A549 (cell line): ENCODE data around the gene TFAP2E. TPM values are rescaled to one million over a fixed set of nuclear protein-coding genes. Genes with fewer than 3 reads are reported as not detected.

ENCODE experiments used
- ATAC-seq, 2 experiments: fragments of 200-7000 bp in 1 of 2; fragments of >200 bp in 1 of 2; cut with Nextera tagmentation in 1 of 2; cut with Tn5 transposase in 1 of 2; 3 replicates each; pipeline versions ENCODE4 v1.8.0 to v1.9.1; 2018 to 2020; ENCODE audit warnings: mild to moderate bottlenecking in 1 of 2, moderate library complexity in 1 of 2
- CTCF ChIA-PET: fragments of 300-600 bp; sonication (Branson Sonifier 250); formaldehyde crosslinking; extraction: SDS; loops from one replicate; lab custom pipeline; 2021; ENCODE audit warnings: antibody characterized with exemption, inconsistent platforms; lab: Yijun Ruan, JAX
- POLR2A ChIA-PET: fragments of 350-600 bp; formaldehyde crosslinking; extraction: SDS; loops from one replicate; lab custom pipeline; 2021; ENCODE audit warnings: antibody characterized with exemption, inconsistent platforms; lab: Yijun Ruan, JAX
- DNase-seq, 2 experiments: peaks; one replicate each; pipeline versions ENCODE4 v3.0.0 to v3.0.0-alpha.2; 2011 to 2016; ENCODE audit warnings: low read depth in 1 of 2, low spot score in 1 of 2
- FAIRE-seq: peaks from 2 replicates; lab custom pipeline; 2011; peaks lifted over from hg19 to GRCh38; lab: Jason Lieb, UNC
- H3K27ac ChIP-seq, 2 experiments: fragments of >200 bp; sonication (Bioruptor Twin); formaldehyde crosslinking; 3 replicates each; pipeline ENCODE4 v1.5.1; 2016 to 2017
- H3K4me1 ChIP-seq: fragments of >200 bp; sonication (Bioruptor Twin); formaldehyde crosslinking; 3 replicates; pipeline ENCODE4 v1.6.1; 2016
- H3K4me2 ChIP-seq: fragments of >200 bp; sonication (Bioruptor Twin); formaldehyde crosslinking; 3 replicates; pipeline ENCODE4 v1.6.1; 2016
- H3K4me3 ChIP-seq: fragments of >200 bp; sonication (Bioruptor Twin); formaldehyde crosslinking; 3 replicates; pipeline ENCODE4 v1.5.1; 2016
- H3K9me3 ChIP-seq: fragments of >200 bp; sonication (Bioruptor Twin); formaldehyde crosslinking; 3 replicates; pipeline ENCODE4 v1.6.1; 2016
- BCL3 ChIP-seq: fragments of >200 bp; sonication (Bioruptor Twin); formaldehyde crosslinking; IDR thresholded peaks from 3 replicates; pipeline ENCODE4 v1.6.1; 2016
- BHLHE40 ChIP-seq: IDR thresholded peaks from 2 replicates; pipeline ENCODE4 v1.6.1; 2012; ENCODE audit warnings: low read depth, low read length, inconsistent platforms
- CBX2 ChIP-seq: fragments of 200-600 bp; sonication (generic); IDR thresholded peaks from 2 replicates; pipeline ENCODE4 v1.6.1; 2016; ENCODE audit warnings: low read depth, mild to moderate bottlenecking, borderline replicate concordance
- CHD2 ChIP-seq: fragments of 150-350 bp; IDR thresholded peaks from 2 replicates; pipeline ENCODE4 v1.6.1; 2014; ENCODE audit warnings: low read length; ENCODE audit not compliant: partially characterized antibody
- CTCF ChIP-seq: fragments of >200 bp; sonication (Bioruptor Twin); formaldehyde crosslinking; IDR thresholded peaks from 3 replicates; pipeline ENCODE4 v1.5.1; 2016
- EHMT2 ChIP-seq: fragments of 200-600 bp; sonication (generic); IDR thresholded peaks from 2 replicates; pipeline ENCODE4 v1.6.1; 2016; ENCODE audit warnings: antibody characterized with exemption, low read depth, mild to moderate bottlenecking, moderate library complexity
- FOSB ChIP-seq: fragments of 250-450 bp; sonication (Bioruptor Pico); IDR thresholded peaks from 2 replicates; pipeline ENCODE4 v1.5.0; 2020; ENCODE audit warnings: mild to moderate bottlenecking, moderate library complexity
- FOSL2 ChIP-seq, 2 experiments: fragments of 450-650 bp in 1 of 2; fragments of >200 bp in 1 of 2; sonication (Bioruptor Twin) in 1 of 2; formaldehyde crosslinking; IDR thresholded peaks; 2 replicates each; pipeline versions ENCODE4 v1.5.0 to v1.6.1; 2016 to 2020; ENCODE audit warnings: mild to moderate bottlenecking in 1 of 2, moderate library complexity in 1 of 2
- GATA3 ChIP-seq: IDR thresholded peaks from 2 replicates; pipeline ENCODE4 v1.6.1; 2012; ENCODE audit warnings: borderline replicate concordance
- HOXB5 ChIP-seq: fragments of 250-450 bp; sonication (Bioruptor Pico); IDR thresholded peaks from 2 replicates; pipeline ENCODE4 v1.5.0; 2020; ENCODE audit warnings: mild to moderate bottlenecking, moderate library complexity
- JUN ChIP-seq, 2 experiments: fragments of >200 bp; sonication (Bioruptor Twin); formaldehyde crosslinking; IDR thresholded peaks; 2 replicates in 1 of 2; 3 replicates in 1 of 2; pipeline ENCODE4 v1.6.1; 2016 to 2017
- JUNB ChIP-seq: fragments of >200 bp; sonication (Bioruptor Twin); formaldehyde crosslinking; IDR thresholded peaks from 2 replicates; pipeline ENCODE4 v1.6.1; 2016
- KDM1A ChIP-seq: fragments of 200-600 bp; sonication (generic); IDR thresholded peaks from 2 replicates; pipeline ENCODE4 v1.6.1; 2016; ENCODE audit warnings: low read depth, mild to moderate bottlenecking
- MAZ ChIP-seq: fragments of 150-350 bp; IDR thresholded peaks from 2 replicates; pipeline ENCODE4 v1.6.1; 2014; ENCODE audit warnings: antibody characterized with exemption, low read depth, low read length, borderline replicate concordance
- MYC ChIP-seq: IDR thresholded peaks from 2 replicates; pipeline ENCODE4 v1.6.1; 2012; ENCODE audit warnings: mild to moderate bottlenecking, inconsistent platforms, low read length, improper control_type of control experiment, borderline replicate concordance
- NR3C1 ChIP-seq: fragments of >200 bp; sonication (Bioruptor Twin); formaldehyde crosslinking; IDR thresholded peaks from 3 replicates; pipeline ENCODE4 v1.6.1; 2017
- PBX3 ChIP-seq: IDR thresholded peaks from 2 replicates; pipeline ENCODE4 v1.6.1; 2012
- PHF8 ChIP-seq: fragments of 200-600 bp; sonication (generic); IDR thresholded peaks from 2 replicates; pipeline ENCODE4 v1.6.1; 2016; ENCODE audit warnings: low read depth, mild to moderate bottlenecking, antibody characterized with exemption, moderate library complexity, borderline replicate concordance
- POLR2A ChIP-seq: IDR thresholded peaks from 2 replicates; pipeline ENCODE4 v1.6.1; 2012; ENCODE audit warnings: mild to moderate bottlenecking, low read length
- REST ChIP-seq: fragments of 200-600 bp; sonication (generic); IDR thresholded peaks from 2 replicates; pipeline ENCODE4 v1.6.1; 2016; ENCODE audit warnings: antibody characterized with exemption, mild to moderate bottlenecking, moderate library complexity
- RFX5 ChIP-seq: fragments of 450-650 bp; IDR thresholded peaks from 2 replicates; pipeline ENCODE4 v1.7.1; 2014; ENCODE audit warnings: antibody characterized with exemption, mild to moderate bottlenecking, moderate library complexity
- RNF2 ChIP-seq: fragments of 200-600 bp; sonication (generic); IDR thresholded peaks from 2 replicates; pipeline ENCODE4 v1.6.1; 2016; ENCODE audit warnings: low read depth, mild to moderate bottlenecking, antibody characterized with exemption, moderate library complexity, borderline replicate concordance
- USF2 ChIP-seq: fragments of 450-650 bp; IDR thresholded peaks from 2 replicates; pipeline ENCODE4 v1.6.1; 2014; ENCODE audit warnings: antibody characterized with exemption
- ZC3H11A ChIP-seq: fragments of 450-650 bp; IDR thresholded peaks from 2 replicates; pipeline ENCODE4 v1.6.1; 2014; ENCODE audit warnings: antibody characterized with exemption, mild to moderate bottlenecking
- ZFP36 ChIP-seq: fragments of 450-650 bp; IDR thresholded peaks from 2 replicates; pipeline ENCODE4 v1.6.1; 2014; ENCODE audit warnings: borderline replicate concordance; ENCODE audit not compliant: partially characterized antibody
- WGBS: methylation state at CpG from one replicate; pipeline ENCODE4 v1.1.6; 2017; ENCODE audit errors: missing lambda C conversion rate; 5-methylcytosine and 5-hydroxymethylcytosine counted together
- polyA plus RNA-seq, 4 experiments: library from polyadenylated mRNA; depleted of rRNA in 3 of 4; stranded (reverse); fragments of >200 nt; fragmentation: RNase III in 1 of 4; extraction: RNeasy Plus Mini Kit Qiagen cat#74134 plus additional on column Dnase treatment in 1 of 4; gene quantifications; 2 replicates in 3 of 4; 3 replicates in 1 of 4; pipeline ENCODE4 v1.2.3, GENCODE V29; 2011 to 2017

The TFAP2E gene
- polyA plus RNA-seq, 2 of the 4 experiments (the other 2 are of a cell fraction), result 0.16 to 0.31 TPM

GRCh38 chr1:35557118-35557610 lies 15.9 kb upstream of the TFAP2E start, which contains the start of gene KIAA0319L:
TSS of gene KIAA0319L (minus strand) at chr1:35557403. CDS start at chr1:35554491, 2,912 bp downstream.
- Histone ChIP-seq H3K4me2 (peak within 1 kb of the TSS; percentile 99), H3K4me3 (peak within 1 kb of the TSS; percentile 96), H3K4me1 (peaks cover 32% of the 10 kb centered on the region; the same call in 2 of the 3 replicates), H3K27ac (peak within 1 kb of the TSS; percentile 99 to 100), H3K9me3 (no peaks in the 10 kb centered on the region)
- ChIA-PET CTCF (interaction anchor here (1.1 to 2.6 kb wide), 5 partner anchors 8 to 170 kb away, joined by 3 to 16 read pairs (median 10); no protein-coding TSS in a partner anchor), POLR2A (interaction anchor here (0.9 to 1.4 kb wide), 7 partner anchors 8 to 212 kb away, joined by 3 to 6 read pairs (median 4); partner anchors contain the start of genes CLSPN and TFAP2E)
- WGBS, result no CpG with 5 or more reads among the region's 39 CpGs
- TF ChIP-seq KDM1A (no peak), MAZ (0 out of 2 replicates have a peak, but pooled peaks have one; percentile 70), POLR2A (peak; percentile 61), ZFP36 (no peak), USF2 (no peak), PHF8 (0 out of 2 replicates have a peak, but pooled peaks have one; percentile 21), REST (0 out of 2 replicates have a peak, but pooled peaks have one; percentile 57)
- DNase-seq (peak; percentile 56 to 70), ATAC-seq (peak; percentile 90 to 94), FAIRE-seq (no peak)

GRCh38 chr1:35557611-35558373 lies 15.3 kb upstream of the TFAP2E start, which contains the start of gene NCDN:
TSS of gene NCDN (plus strand) at chr1:35557799. CDS start at chr1:35558191, 392 bp downstream.
- peak; percentile 91 to 96 for ATAC-seq
- DNase-seq, result peak; percentile 90 to 95
- peak within 1 kb of the TSS; percentile 99 to 100 for H3K27ac ChIP-seq
- ChIA-PET CTCF (interaction anchor here (0.9 to 2.6 kb wide), 5 partner anchors 11 to 158 kb away, joined by 3 to 12 read pairs (median 3); no protein-coding TSS in a partner anchor), POLR2A (interaction anchor here (0.7 to 1.4 kb wide), 8 partner anchors 9 to 211 kb away, joined by 3 to 6 read pairs (median 4); partner anchors contain the start of genes CLSPN and TFAP2E)
- H3K4me3 ChIP-seq, result peak within 1 kb of the TSS; percentile 96
- peak within 1 kb of the TSS; percentile 99 for H3K4me2 ChIP-seq
- no peaks in the 10 kb centered on the region for H3K9me3 ChIP-seq
- WGBS, result under 1% methylated on average over 24 of the region's 58 CpGs
- H3K4me1 ChIP-seq, result peaks cover 32% of the 10 kb centered on the region; the same call in 2 of the 3 replicates
- no peak for FAIRE-seq
- TF ChIP-seq JUN (IDR thresholded peaks at IDR 0.05) (peak in 1 of 2 experiments; percentile 81; a peak in 2 of 5 replicates), NR3C1 (no peak), BHLHE40 (no peak), RNF2 (no peak), JUNB (no peak), MYC (peak; percentile 26; the same call in 1 of the 2 replicates), MAZ (0 out of 2 replicates have a peak, but pooled peaks have one; percentile 25), GATA3 (no peak), EHMT2 (no peak), FOSB (CRISPR knock-in tag) (no peak), ZC3H11A (no peak), CHD2 (peak; percentile 37), FOSL2 (IDR thresholded peaks at IDR 0.05) (no peak), FOSL2 (CRISPR knock-in tag; IDR thresholded peaks at IDR 0.05) (no peak), CTCF (no peak), CBX2 (peak; percentile 100), HOXB5 (no peak), BCL3 (no peak), RFX5 (no peak), PHF8 (peak; percentile 92), PBX3 (no peak), KDM1A (no peak)
